Measurements from ENCODE around the gene ZBTB16.

ZBTB16 gene

DNA sequence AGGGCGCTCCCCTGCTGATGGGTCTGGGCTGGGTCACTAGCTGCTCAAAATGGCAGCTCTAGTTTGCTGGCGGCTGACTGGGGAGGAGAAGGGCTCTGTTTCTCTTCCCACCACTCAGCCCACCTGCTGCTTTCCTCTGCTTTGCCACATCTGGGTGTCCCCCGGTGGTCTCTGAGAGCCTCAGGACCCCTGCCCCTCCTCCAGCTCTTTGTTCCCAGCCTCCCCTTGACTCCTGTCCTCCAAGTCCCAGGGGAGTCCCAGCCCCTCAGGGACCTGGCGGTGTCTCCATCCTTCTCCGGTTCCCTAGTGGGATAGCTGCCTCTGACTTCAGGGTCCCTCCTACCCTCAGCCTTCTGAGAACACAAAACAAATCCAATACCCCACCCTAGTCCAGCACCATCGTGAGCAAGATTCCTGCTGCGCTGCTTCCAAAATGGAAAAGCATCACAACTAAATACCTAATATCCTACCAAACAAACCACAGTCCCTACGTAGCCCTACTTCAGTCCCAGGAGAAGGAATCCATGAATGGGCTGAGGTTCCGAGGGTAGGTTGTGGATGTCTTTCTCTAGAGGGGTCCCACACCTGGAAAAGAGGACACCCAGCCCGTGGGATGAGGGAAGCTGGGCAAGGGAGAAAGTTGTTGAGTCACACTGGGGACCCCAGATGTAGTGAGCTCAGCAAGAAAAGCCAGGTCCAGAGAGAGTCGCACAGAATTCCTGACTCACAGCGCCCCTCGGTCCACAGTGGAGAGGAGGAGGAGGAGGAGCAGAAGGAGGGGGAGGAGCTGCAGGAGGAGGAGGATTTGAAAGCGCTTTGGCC lies 191.7 kb downstream of the ZBTB16 start:
- no peak for DNase-seq

GRCh38 chr11:114251815-114252337 lies 192.4 kb downstream of the ZBTB16 start:
- no peak for DNase-seq

DNA sequence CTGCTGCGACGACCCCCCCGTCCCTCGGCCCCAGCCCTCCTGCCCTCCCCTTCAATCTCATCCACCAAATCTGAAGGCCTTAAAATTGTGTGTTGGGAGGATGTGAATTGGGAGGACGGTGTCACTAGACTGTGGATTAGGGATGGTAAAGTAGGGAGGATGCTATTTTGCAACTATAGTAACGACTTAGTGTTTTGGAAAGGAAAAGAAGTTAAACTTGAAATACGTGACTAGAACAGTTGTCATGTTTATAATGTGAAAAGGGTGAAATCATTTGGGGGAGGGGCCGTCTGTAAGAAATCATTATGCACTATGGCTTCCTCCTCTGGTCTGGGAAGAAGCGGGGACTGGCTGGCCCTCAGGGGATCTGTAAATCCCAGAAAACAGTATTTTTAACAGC lies 193.3 kb downstream of the ZBTB16 start:
- DNase-seq, result no peak

GRCh38 chr11:114253771-114254170 lies 194.3 kb downstream of the ZBTB16 start:
- DNase-seq, result no peak

DNA sequence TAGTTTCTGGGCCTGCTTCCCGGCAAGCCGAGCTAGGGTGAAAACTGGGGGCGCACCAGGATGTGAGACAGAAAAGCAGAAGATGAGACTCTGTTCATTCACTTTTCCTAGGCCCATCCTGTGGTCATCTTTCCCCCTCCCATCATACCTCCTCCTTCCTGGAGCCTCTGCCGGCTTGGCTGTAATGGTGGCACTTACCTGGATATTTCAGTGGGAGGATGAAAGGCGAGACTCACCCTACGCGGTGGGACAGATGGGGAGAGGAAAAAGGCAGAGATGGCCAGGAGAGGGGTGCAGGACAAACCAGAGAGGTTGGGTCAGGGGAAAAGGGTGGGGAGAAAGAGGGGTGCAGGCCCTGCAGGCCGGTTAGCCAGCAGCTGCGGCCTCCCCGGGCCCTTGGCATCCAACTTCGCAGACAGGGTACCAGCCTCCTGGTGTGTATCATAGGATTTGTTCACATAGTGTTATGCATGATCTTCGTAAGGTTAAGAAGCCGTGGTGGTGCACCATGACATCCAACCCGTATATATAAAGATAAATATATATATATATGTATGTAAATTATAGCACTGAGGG lies 195.1 kb downstream of the ZBTB16 start:
- no peak for DNase-seq

DNA sequence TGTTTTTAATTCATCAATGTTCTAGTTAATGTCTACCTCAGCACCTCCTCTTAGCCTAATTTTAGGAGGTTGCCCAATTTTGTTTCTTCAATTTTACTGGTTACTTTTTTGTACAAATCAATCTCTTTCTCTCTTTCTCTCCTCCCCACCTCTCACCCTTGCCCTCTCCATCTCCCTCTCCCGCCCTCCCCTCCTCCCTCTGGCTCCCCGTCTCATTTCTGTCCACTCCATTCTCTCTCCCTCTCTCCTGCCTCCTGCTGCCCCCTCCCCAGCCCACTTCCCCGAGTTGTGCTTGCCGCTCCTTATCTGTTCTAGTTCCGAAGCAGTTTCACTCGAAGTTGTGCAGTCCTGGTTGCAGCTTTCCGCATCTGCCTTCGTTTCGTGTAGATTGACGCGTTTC lies 195.8 kb downstream of the ZBTB16 start:
- DNase-seq, result no peak

DNA sequence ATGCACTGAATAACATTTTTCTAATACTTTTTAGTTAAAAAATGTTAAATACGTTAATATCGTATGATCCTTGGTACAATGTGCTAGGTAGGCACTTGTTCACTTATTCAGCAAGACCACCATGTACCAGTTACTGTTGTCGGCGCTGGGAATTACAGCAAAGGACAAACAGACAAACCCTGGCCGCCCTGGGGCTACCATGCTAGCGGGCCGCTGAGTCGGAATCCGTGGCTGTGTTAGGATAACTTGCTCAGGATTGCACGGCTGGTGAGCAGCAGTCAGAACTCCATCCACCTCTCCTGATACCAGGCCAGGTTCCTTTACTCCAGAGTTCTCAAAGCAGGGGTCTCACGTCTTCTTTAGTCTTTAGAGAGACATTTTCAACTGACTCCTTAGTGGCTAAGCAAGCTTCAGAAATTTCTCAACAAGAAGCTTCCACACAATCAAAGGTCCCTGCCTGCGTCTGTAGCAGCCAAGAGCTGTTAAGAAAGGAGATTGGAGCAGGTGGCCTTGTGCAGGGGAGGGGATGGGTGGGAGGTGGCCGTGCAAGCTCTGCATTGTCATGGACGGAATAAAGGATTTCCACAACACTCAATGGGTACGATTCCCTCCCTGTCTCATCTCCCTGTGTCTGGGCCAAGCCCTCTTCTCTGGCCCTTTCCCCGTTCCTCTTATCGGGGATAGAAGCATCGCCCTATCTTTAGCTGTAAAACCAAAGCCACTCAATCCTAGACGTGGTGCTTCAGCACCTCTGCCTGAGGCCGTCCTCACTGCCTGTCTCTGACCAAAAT lies 196.9 kb downstream of the ZBTB16 start:
- DNase-seq, result no peak

GRCh38 chr11:114256967-114257286 lies 197.4 kb downstream of the ZBTB16 start:
- DNase-seq, result no peak

DNA sequence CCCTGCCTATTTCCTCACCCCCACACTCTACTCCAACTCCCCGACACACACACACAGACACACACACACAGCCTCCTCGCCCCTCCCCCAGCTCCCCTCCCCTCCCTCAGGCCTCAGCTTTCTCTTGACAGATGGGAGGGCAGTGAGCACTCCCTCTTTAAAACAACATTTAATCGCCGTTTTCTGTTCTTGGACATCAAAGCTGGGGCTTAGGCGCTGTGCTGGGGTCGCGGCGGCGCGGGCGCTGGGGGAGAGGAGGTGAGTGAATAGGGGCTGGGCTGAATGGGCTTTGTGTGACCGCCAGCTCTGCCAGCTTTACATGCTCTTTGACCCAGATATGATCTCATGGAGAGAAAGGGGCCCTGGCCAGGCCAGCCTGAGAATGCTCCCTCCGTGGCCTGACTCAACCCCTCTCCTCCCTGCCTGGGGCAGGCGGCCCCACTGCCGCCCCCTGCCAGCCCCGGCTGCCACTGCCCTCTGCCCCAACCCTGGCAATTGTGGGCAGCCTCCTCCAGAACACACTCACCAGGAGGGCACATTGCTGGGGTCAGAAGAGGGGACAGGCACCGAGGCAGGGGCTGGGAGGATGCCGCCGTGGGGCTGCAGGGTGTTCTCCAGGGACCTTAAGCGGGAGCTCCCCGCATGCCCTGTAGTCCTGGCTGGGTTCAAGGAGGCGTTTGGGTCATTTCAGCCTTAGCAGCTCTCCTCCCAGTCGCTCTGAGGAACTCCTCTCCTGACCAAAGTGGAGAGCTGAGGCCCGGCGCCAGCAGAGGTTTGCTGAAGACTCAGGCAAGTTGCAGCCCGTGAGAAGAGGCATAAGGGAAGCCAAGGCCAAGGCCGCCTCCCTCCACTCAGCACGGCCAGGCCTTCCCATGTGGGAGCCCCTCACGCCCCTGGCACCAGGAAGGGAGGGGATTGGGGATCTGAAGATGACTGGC lies 198.4 kb downstream of the ZBTB16 start:
- DNase-seq, result no peak

DNA sequence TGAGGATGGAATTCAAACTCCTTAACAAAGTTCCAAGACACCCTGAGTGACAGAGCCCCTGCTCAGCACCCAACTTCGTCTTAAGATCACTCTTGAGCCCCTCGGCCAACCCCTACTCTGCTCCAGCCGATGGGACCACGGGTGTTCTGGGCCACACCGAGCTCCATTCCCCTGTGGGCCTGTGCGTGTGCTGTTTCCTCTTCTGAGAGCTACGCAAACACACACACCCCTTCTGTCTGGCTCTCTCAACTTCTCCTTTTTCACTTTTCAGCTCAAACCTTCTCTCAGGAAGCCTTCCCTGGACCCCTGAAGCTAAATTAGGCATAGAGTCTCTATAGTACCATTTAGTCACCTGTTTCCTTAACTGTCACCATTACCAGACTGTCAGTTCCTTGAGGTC lies 199.2 kb downstream of the ZBTB16 start:
- DNase-seq, result no peak

DNA sequence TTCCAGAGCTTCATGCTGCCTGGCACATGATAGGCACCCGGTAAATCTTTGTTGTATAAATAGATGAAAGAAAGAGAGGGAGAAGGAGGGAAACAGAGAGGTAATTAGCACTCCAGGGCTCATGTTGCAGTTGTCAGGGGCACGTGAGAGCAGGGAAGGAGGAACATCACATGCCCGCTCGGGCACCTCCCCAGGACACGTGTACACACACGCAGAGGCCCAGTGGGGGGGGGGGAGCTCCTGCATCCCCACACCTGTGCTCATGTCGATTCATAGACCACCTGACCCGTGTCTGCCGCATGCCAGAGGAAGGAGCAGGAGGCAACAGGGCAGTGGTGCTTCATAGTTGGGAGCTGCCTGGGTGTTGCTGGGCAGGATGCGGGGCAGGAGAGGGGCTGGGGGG lies 199.6 kb downstream of the ZBTB16 start:
- no peak for DNase-seq

- DNase-seq, result no peak
These were observed 200.1 kb downstream of the ZBTB16 start for GRCh38 chr11:114259551-114259983.

DNA sequence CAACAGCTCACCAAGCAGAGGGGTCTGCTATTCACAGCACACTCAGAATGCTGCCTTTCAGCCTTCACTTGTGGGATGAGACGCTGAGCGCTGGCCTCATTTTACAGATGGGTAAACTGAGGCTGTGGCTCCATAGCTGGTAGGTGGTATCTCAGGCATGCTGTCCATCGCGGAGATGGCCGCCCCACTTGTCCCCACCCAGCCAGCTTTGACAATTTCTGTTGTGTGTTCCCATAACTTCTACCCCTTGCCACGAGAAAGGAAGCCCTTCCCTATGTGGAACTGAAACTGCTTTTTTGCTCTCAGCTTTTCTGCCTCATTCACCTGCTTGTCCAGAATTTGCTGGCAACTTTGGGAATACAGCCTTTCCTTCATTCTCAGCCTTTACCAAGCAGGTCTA lies 200.6 kb downstream of the ZBTB16 start:
- DNase-seq, result no peak

DNA sequence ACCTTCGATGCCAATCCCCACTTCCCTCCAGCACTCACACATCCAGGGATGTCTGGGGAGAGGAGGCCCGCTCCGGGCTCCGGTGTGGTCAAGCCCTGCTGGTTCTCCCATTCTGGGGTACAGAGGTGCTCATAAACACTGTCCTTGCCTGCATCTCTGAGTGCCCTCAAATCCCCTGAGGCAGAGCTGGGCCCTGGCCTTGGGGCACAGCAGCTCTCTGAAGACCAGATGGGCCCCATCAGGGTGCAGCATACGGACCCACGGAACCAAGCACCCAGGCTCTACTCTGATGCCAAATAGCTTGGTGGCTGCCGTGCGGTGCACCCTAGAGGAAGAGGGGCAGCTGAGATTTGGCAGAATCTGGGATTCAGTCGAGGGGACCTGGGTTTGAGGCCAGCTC lies 201.0 kb downstream of the ZBTB16 start:
- no peak for DNase-seq

DNA sequence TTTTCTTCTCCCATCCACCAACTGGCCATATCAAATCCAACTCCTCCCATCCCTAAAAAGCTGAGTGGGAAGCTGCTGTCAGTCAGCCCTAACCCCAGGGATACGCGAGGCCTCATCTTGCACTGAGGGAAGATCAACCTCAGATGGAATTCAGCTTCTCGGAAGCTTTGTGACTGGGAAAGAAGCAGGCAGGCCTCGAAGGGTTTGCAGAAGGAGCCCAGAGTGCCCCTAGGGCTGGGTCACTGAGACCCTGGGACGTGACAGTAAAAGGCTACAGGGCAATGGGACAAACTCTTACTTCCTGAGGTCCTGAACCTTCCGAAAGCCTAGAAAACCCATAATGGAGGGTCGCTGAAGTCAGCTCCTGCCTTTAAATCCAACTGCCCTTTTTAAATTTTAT lies 202.3 kb downstream of the ZBTB16 start:
- no peak for DNase-seq

DNA sequence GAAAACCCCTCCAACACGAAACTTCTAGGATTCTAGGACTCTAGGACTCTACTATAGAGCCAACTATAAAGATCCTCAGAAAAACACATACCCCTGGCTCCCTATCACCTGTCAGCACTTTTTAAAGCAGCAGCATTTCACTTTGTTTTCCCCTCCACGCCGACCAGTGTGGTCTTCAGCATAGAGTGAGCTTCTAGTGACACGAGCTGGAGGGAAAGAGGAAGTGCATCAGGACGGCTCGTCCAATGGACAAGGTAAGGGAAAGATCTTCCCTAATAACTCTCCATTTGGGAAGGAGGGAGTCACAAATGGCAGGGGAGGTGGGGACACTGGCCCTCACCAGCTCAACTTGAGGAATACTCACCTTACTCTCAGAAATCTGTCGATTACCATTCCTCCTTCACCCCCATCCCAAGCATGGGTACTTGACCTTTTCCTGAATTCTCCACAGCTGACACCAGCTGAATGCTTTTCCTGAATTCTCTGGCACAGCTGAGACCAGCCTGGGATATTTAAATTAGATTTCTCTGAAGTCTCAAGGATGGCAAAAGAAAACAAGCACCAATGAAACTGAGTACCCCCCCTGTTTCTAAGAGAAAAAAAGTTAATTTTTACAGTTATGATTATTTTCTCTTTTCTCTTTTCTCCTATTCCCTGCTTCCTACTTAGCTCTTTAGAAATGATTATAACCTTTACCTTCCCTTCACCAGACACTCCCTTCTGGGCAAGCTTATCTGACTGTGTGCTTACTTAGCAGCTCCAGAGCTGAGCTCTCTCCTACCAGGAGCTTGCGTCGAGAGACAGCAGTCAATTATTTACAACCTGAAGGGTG lies 203.4 kb downstream of the ZBTB16 start:
- DNase-seq, result no peak

- DNase-seq, result no peak
These were observed 204.1 kb downstream of the ZBTB16 start for GRCh38 chr11:114263513-114264170.

- no peak for DNase-seq
These were observed 204.9 kb downstream of the ZBTB16 start for GRCh38 chr11:114264381-114264780.

DNA sequence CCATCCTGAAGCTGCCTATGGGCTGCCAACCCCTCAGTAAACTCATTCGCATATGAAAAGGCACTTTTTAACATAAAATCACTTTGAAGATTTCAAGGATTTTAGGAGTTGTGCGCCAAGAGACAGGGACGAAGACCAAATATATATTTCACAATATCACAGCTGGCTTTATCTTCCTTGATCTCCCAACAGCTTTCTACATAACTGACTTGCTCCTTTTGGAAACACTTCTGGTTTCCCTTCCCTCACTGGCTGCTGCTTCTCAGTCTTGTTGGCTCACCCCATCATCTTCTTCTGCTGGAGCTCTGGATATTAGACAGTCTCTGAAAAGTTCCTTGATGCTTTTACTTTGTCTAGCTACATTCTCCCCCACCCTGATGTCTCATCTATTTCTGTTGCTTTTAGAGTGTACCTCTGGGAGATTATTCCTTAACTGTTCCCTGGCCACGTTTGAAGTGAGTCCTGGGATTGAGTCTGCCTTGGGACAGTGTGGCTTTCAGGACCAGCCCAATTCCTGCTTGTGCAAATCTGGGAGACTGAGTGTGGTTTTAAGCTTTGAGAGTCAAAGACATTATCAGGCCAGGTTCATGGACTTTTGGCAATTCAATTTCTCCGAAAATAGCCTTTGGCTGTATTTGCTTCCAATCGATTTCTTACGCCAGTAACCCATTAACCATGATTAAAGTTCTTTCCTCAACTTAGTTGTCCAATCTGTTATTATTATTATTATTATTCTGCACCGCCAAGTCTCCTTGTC lies 205.8 kb downstream of the ZBTB16 start:
- DNase-seq, result no peak

GRCh38 chr11:114269498-114269897 lies 210.0 kb downstream of the ZBTB16 start:
- DNase-seq, result no peak
